GM19463 (cell line): ENCODE measurements around the gene RHOB.
"Not testable (repeated sequence)": the region's sequence is repeated elsewhere in the genome, so short reads cannot be mapped to it uniquely, and the experiment has no call there.

ENCODE experiments used
- ATAC-seq: cut with Tn5 transposase; IDR thresholded peaks from one replicate; pipeline ENCODE4 v1.9.1; 2021; ENCODE audit warnings: mild to moderate bottlenecking, moderate library complexity; ENCODE audit not compliant: unreplicated experiment

Gene RHOB

GRCh38 chr2:20422402-20423271 lies 24.2 kb upstream of the RHOB start:
- no peak for ATAC-seq

GRCh38 chr2:20423359-20423758 lies 23.5 kb upstream of the RHOB start:
- no peak for ATAC-seq

GRCh38 chr2:20423847-20424246 lies 23.0 kb upstream of the RHOB start:
- ATAC-seq: no peak

- ATAC-seq: peak; percentile 55
Observed at GRCh38 chr2:20424300-20425290, 22.3 kb upstream of the RHOB start.

GRCh38 chr2:20425371-20425881 lies 21.4 kb upstream of the RHOB start:
- no peak for ATAC-seq

- no peak for ATAC-seq
Observed at GRCh38 chr2:20425884-20426283, 21.0 kb upstream of the RHOB start.

GRCh38 chr2:20427931-20428526 lies 18.8 kb upstream of the RHOB start:
- no peak for ATAC-seq

- no peak for ATAC-seq
Observed at GRCh38 chr2:20428717-20429490, 18.0 kb upstream of the RHOB start.

GRCh38 chr2:20429528-20429927 lies 17.3 kb upstream of the RHOB start:
- peak; percentile 63 for ATAC-seq

GRCh38 chr2:20430035-20430434 lies 16.8 kb upstream of the RHOB start:
- ATAC-seq: no peak

- peak; percentile 44 for ATAC-seq
Observed at GRCh38 chr2:20430461-20431300, 16.2 kb upstream of the RHOB start.

- ATAC-seq: no peak
Observed at GRCh38 chr2:20431301-20431698, 15.6 kb upstream of the RHOB start.

- ATAC-seq: no peak
Observed at GRCh38 chr2:20431772-20432171, 15.1 kb upstream of the RHOB start.

- ATAC-seq: no peak
Observed at GRCh38 chr2:20432714-20433113, 14.2 kb upstream of the RHOB start.

- ATAC-seq: no peak
Observed at GRCh38 chr2:20433249-20433648, 13.6 kb upstream of the RHOB start.

GRCh38 chr2:20433946-20434553 lies 12.8 kb upstream of the RHOB start:
- no peak for ATAC-seq

GRCh38 chr2:20434588-20435294 lies 12.1 kb upstream of the RHOB start:
- ATAC-seq: no peak

GRCh38 chr2:20435456-20435855 lies 11.4 kb upstream of the RHOB start:
- ATAC-seq: not testable (repeated sequence)
